Natural killer cell (primary cell): Measurements from ENCODE around the gene PDE4D. TPM values are rescaled to one million over a fixed set of nuclear protein-coding genes. Genes with fewer than 3 reads are reported as not detected.

Source experiments
- ATAC-seq, 3 donors: fragments of 150-1000 bp in 2 of 3; fragments of 200-7000 bp in 1 of 3; cut with Tn5 transposase; 1 replicate in 1 of 3; 2 replicates in 2 of 3; pipeline ENCODE4 v1.10.0; 2021; ENCODE audit warnings: mild to moderate bottlenecking in 2 of 3, moderate library complexity in 2 of 3
- DNase-seq, 2 donors: peaks; one replicate each; pipeline versions ENCODE4 v3.0.0 to v3.0.0-alpha.2; 2013 to 2021; ENCODE audit warnings: mixed read lengths in 1 of 2
- H3K27ac ChIP-seq: one replicate; pipeline ENCODE4 v1.5.1; 2013; ENCODE audit warnings: mild to moderate bottlenecking, low read length
- H3K27me3 ChIP-seq: one replicate; pipeline ENCODE4 v1.6.1; 2013; ENCODE audit warnings: low read length; ENCODE audit not compliant: control insufficient read depth, insufficient read depth
- H3K36me3 ChIP-seq: one replicate; pipeline ENCODE4 v1.6.1; 2013; ENCODE audit warnings: low read length; ENCODE audit not compliant: control insufficient read depth, insufficient read depth
- H3K4me1 ChIP-seq: one replicate; pipeline ENCODE4 v1.6.1; 2013; ENCODE audit warnings: low read length; ENCODE audit not compliant: control insufficient read depth, insufficient read depth
- H3K4me3 ChIP-seq: one replicate; pipeline ENCODE4 v1.5.1; 2013; ENCODE audit warnings: low read length
- H3K9me3 ChIP-seq: one replicate; pipeline ENCODE4 v1.6.1; 2013; ENCODE audit warnings: low read length; ENCODE audit not compliant: control insufficient read depth, insufficient read depth
- H3K27ac Mint-ChIP-seq, 2 donors: one replicate each; pipeline ENCODE4 v1.8.0; 2022; ENCODE audit warnings: mild to moderate bottlenecking in 2 of 2, mixed read lengths in 2 of 2, moderate library complexity in 1 of 2
- H3K27me3 Mint-ChIP-seq, 2 donors: one replicate each; pipeline ENCODE4 v1.8.0; 2022; ENCODE audit warnings: low read depth in 2 of 2, mixed read lengths in 2 of 2
- H3K36me3 Mint-ChIP-seq: one replicate; pipeline ENCODE4 v1.8.0; 2022; ENCODE audit warnings: mixed read lengths
- H3K4me1 Mint-ChIP-seq, 2 donors: one replicate each; pipeline ENCODE4 v1.8.0; 2022; ENCODE audit warnings: mixed read lengths in 2 of 2
- H3K4me3 Mint-ChIP-seq: one replicate; pipeline ENCODE4 v1.8.0; 2022; ENCODE audit warnings: mild to moderate bottlenecking, moderate library complexity, mixed read lengths
- H3K9me3 Mint-ChIP-seq, 2 donors: one replicate each; pipeline ENCODE4 v1.8.0; 2022; ENCODE audit warnings: mixed read lengths in 2 of 2
- CTCF ChIP-seq: fragments of 200-600 bp; IDR thresholded peaks from one replicate; pipeline ENCODE4 v1.8.0; 2022; ENCODE audit warnings: antibody characterized with exemption
- WGBS: methylation state at CpG from one replicate; pipeline ENCODE4 v1.1.7; 2013; ENCODE audit warnings: missing lambda C conversion rate; ENCODE audit not compliant: insufficient coverage; 5-methylcytosine and 5-hydroxymethylcytosine counted together
- intact Hi-C: fragments of 100-400 bp; cut with micrococcal nuclease; formaldehyde crosslinking; loops from one replicate; pipeline ENCODE4 v1.14.2; 2022
- total RNA-seq, 4 donors: library from RNA; stranded (reverse); fragments of 120-200 nt in 1 of 4; gene quantifications; one replicate each; pipeline versions ENCODE4 v1.2.3 to v1.2.4, GENCODE V29; 2013 to 2022

The PDE4D gene
- total RNA-seq, 3 donors from 2014 or later (not counting 1 experiment from before 2014, with no cell fraction given), result 109 to 170 (median 116) TPM

- Mint-ChIP-seq H3K27me3 (no peaks in the 10 kb centered on the region), H3K27ac (peak overlapping the region; percentile 69 to 92)
- 100% methylated on average over 1 of the region's 5 CpGs for WGBS
These were observed 539.3 kb downstream of the PDE4D start for GRCh38 chr5:59354274-59354673.

DNA sequence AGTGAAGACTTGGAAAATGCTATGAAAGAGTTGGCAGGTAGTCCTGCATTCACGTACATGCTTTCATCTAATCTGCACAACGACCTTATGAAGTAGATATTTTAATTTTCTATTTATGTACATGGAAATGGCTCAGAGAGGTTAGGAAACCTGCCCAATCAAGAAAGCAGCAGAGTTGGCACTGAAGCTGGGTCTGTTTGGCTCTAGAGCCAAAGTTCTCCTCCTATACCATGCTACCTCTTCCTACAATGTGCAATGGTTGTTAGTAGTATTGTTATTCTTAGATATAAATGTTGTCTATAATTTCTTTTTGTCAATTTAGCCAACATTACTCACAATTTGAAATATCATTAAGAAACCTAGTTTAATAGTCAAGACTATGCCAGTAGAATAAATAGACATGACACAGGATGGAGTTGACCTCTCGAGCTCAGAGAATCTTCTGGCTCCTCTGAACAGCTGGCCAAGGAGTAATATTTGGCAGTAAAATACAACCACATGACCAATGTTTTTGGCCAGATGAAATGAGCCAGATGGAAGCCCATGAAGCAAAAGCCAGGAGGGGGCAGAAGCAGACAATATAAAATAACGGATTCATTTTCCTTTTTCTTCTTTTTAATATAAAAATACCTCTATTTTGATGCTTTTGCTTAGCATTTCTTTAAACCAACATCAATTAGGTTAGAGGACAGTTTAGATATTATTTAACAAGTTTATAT lies 542.3 kb downstream of the PDE4D start:
- Histone ChIP-seq H3K27ac (no peak overlapping the region), H3K36me3 (no peaks in the 10 kb centered on the region), H3K9me3 (no peaks in the 10 kb centered on the region), H3K27me3 (peaks cover 2% of the 10 kb centered on the region), H3K4me1 (peaks cover 3% of the 10 kb centered on the region), H3K4me3 (no peak overlapping the region)
- Mint-ChIP-seq H3K4me3 (no peak overlapping the region), H3K4me1 (peaks cover 32 to 38% of the 10 kb centered on the region in 2 donors), H3K27me3 (no peaks in the 10 kb centered on the region), H3K9me3 (no peaks in the 10 kb centered on the region), H3K36me3 (no peaks in the 10 kb centered on the region), H3K27ac (no peak overlapping the region)
- WGBS, result 42% methylated on average over 2 of the region's 4 CpGs
- TF ChIP-seq CTCF, result no peak
- intact Hi-C loops, result no loop called here
- DNase-seq, result no peak
- no peak for ATAC-seq

More at GRCh38 chr5:59354274-59354673, 539.3 kb downstream of the PDE4D start:
- no peak for TF ChIP-seq CTCF
- Histone ChIP-seq H3K27me3 (no peaks in the 10 kb centered on the region), H3K4me1 (peaks cover 15% of the 10 kb centered on the region), H3K27ac (no peak overlapping the region), H3K4me3 (no peak overlapping the region), H3K9me3 (no peaks in the 10 kb centered on the region), H3K36me3 (no peaks in the 10 kb centered on the region)
- DNase-seq (no peak), ATAC-seq (no peak)
- H3K4me1 Mint-ChIP-seq, result peaks cover 55 to 60% of the 10 kb centered on the region in 2 donors
- H3K4me3 Mint-ChIP-seq, result peak overlapping the region; percentile 77
- no peaks in the 10 kb centered on the region for H3K9me3 Mint-ChIP-seq
- H3K36me3 Mint-ChIP-seq, result no peaks in the 10 kb centered on the region
- intact Hi-C loops, result no loop called here

DNA sequence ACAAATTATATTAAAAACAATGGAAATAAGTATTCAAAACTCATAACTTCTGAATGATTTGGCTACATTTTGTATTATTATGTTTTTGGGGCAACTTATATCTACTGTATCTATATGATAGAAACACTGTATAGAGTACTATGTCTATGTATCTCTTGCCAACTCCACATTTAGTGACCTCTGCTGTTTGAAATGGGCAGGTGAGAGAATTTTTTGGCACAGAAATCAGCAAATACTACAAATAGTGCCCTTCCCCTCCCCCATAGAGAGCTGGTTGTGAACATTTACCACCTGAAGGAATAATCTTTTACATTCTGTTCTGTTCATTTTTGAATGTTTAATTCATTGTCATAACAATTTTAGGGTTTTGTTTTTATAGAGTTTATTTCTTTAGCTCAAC lies 545.3 kb downstream of the PDE4D start:
- Mint-ChIP-seq H3K4me3 (no peak overlapping the region), H3K27ac (no peak overlapping the region), H3K27me3 (peaks cover 0 to 4% of the 10 kb centered on the region in 2 donors), H3K9me3 (no peaks in the 10 kb centered on the region), H3K4me1 (peaks cover 18 to 28% of the 10 kb centered on the region in 2 donors), H3K36me3 (no peaks in the 10 kb centered on the region)
- no peak for DNase-seq
- TF ChIP-seq CTCF, result no peak
- Histone ChIP-seq H3K27ac (no peak overlapping the region), H3K4me1 (no peaks in the 10 kb centered on the region), H3K36me3 (no peaks in the 10 kb centered on the region), H3K9me3 (no peaks in the 10 kb centered on the region), H3K27me3 (peaks cover 2% of the 10 kb centered on the region), H3K4me3 (no peak overlapping the region)
- intact Hi-C loops, result no loop called here
- no peak for ATAC-seq

DNA sequence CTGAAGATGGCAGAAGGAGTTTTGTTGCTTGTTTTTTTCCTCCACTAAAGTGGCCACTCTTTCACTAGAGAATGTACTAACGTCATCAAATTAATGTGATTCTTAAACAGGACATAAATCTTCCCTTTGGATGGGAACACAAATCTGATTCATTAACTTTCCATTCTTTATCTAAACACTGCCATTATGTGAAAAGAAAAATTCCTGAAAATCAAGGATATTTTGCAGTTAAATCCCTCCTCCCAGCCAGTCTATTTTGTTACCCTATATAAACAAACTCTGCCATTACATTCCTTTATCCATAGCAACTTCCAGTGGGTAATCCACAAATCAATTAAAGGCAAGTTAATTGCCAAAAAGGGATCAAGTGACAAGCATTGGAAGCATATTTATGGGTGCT lies 546.5 kb downstream of the PDE4D start:
- intact Hi-C loops, result no loop called here
- H3K4me3 Mint-ChIP-seq, result no peak overlapping the region
- no peak overlapping the region for H3K4me3 ChIP-seq
- no peak overlapping the region for H3K27ac ChIP-seq
- 100% methylated on average over 1 of the region's 1 CpG for WGBS
- H3K4me1 ChIP-seq, result no peaks in the 10 kb centered on the region
- TF ChIP-seq CTCF, result no peak
- H3K9me3 Mint-ChIP-seq, result no peaks in the 10 kb centered on the region
- no peaks in the 10 kb centered on the region for H3K36me3 Mint-ChIP-seq
- peaks cover 0 to 7% of the 10 kb centered on the region in 2 donors for H3K27me3 Mint-ChIP-seq
- H3K9me3 ChIP-seq, result no peaks in the 10 kb centered on the region
- H3K36me3 ChIP-seq, result no peaks in the 10 kb centered on the region
- no peak overlapping the region for H3K27ac Mint-ChIP-seq
- ATAC-seq (no peak), DNase-seq (no peak)
- peaks cover 6 to 21% of the 10 kb centered on the region in 2 donors for H3K4me1 Mint-ChIP-seq
- peaks cover 2% of the 10 kb centered on the region for H3K27me3 ChIP-seq
